ENCODE data around the gene KLHL6.
"Not testable (repeated sequence)": the region's sequence is repeated elsewhere in the genome, so short reads cannot be mapped to it uniquely, and the experiment has no call there.

Gene KLHL6

DNA sequence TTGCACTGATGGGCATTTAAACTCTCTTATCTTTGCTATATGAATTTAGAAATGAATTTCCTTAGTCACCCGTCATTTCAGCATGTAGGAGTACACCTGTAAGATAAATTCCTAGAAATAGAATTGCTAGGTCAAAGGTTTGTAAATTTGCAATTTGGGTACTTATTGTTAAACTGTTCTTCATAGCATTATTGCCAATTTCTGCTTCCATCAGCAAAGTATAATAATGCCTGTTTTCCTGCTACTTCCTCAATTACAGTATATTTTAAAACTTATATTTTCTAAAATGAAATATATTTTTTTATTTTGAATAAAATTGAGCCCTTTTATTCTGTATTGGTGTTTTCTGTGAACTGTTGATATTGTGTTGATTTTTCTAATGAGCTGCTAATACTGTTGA, 110.8 kb downstream of the KLHL6 start:
- no peak for DNase-seq (ENCODE audit: low spot score)

DNA sequence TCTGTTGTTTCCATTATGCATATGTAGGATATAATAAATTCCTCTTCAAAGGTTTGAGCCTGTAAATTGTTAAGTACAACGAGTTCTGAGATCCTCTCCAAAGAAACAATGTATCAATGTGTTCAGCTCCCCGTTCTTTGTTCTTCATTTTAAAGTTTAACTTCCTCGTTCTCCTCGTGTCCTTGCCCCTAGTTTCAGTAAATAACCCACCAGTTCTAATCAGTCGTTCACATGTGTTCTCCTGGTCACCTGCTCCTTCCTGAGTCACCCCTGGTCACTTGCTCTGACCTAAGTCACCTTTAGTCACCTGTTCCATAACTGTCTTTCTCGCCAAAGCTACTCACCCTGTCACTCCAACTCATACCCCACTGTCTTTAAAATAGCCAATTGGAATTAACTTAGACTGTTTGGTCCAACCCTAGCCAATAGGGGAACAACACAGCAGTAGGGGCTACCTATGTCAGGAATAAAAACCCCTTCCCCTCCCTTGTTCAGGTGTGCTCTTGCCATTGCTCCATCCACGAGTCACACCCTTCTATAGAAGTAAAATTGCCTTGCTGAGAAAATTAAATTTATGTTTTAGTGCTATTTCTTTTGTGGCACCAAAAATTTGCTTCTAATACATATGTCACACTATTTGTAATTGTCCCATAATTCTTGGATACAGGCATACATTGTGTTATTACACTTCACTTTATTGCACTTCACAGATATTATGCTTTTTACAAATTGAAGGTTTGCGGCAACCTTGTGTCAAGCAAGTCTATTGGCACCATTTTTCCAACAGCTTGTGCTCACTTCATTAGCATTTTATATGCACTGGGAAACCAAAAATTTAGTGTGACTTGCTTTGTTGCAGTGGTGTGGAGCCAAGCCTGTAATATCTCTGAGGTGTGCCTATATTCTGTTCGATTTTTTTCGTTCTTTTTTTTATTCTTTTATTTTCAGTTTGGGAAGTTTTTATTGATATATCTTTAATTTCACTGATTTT, 111.8 kb downstream of the KLHL6 start:
- no peak for DNase-seq (ENCODE audit: low spot score)

DNA sequence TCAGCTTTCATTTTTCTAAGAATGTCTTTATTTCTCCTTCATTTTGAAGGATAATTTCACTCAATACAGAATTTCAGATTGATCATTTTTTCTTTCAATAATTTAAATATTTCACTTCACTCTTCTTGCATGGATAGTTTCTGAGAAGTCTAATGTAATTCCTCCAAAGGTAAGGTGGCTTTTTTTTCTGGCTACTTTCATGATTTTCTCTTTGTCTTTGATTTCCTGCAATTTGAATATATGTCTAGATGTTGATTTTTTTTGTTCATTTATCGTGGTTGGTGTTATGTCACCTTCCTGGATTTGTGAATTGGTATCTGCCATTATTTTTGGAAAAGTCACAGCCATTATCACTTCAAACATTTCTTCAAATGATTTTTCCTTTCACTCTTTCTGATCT, 112.5 kb downstream of the KLHL6 start:
- DNase-seq (ENCODE audit: low spot score) = no peak

DNA sequence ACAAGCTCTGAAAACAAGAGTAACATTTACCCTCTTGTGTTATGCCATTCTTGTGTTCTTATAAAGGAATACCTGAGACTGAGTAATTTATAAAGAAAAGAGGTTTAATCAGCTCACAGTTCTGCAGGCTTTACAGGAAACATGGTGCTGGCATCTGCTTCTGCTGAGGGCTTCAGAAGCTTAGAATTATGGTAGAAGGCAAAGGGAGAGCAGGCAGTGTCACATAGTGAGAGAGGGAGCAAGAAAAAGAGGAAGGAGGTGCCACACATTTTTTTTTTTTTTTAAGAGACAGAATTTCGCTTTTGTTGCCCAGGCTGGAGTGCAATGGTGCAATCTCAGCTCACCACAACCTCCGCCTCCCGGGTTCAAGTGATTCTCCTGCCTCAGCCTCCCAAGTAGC, 115.0 kb downstream of the KLHL6 start:
- DNase-seq (ENCODE audit: low spot score) = not testable (repeated sequence)

DNA sequence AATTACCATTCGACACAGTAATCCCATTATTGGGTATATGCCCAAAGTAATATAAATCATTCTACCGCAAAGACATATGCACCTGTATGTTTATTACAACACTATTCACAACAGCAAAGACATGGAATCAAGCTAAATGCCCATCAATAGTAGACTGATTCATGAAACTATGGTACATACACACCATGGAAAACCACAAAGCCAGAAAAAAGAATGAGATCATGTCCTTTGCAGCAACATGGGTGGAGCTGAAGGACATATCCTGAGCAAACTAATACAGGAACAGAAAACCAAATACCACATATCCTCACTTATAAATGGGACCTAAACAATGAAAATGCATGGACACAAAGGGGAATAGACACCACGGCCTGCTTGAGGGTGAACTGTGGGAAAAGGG, 116.0 kb downstream of the KLHL6 start:
- no peak for DNase-seq (ENCODE audit: low spot score)

DNA sequence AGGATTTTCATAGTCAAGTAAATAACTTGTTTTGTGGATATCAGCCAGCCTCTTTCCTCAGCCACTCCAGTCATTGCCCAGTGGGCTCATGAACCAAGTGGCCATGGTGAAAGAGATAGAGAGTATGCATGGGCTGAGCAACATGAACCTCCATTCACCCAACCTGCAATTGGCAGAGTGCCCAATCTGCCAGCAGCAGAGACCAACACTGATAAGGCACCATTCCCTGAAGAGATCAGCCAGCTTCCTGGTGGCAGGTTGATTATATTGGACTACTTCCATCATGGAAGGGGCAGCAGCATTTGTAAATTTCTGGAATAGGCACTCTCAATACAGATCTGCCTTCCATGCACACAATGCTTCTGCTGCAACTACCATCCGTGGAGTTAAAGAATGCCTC, 116.8 kb downstream of the KLHL6 start:
- no peak for DNase-seq (ENCODE audit: low spot score)

DNA sequence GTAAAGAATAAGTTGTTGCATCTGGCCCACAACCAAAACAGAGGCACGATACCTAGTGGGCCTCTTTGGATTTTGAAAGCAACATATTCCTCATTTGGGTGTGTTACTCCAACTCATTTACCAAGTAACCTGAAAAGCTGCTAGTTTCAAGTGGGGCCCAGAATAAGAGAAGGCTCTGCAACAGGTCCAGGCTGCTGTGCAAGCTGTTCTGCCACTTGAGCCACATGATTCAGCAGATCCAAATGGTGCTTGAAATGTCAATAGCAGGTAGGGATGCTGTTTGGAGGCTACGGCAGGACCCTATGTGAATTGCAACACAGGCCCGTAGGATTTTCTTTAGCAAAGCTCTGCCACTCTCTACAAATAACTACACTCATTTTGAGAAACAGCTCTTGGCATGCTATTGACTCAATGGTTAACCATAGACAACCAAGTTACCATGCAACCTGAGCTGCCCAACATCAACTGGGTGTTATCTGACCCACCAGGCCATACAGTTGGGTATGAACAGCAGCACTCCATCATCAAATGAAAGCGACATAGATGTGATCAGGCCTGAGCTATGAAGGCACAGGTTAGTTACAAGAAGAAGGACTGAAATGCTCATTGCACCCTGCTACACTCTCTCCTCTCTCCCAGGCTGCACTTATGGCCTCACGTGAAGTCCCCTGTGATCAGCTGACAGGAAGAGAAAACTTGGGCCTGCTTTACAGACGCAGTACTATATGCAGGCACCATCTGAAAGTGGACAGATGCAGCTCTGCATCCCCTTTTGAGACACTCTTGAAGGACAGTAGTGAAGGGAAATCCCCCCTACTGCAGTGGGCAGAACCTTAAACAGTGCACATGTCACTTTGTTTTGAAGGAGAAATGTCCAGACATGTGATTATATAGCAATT, 117.6 kb downstream of the KLHL6 start:
- DNase-seq (ENCODE audit: low spot score) = no peak

All from CD4-positive, alpha-beta T cell treated with Interleukin-6 at 100 ng/mL for 8 hours (primary cell).